ENCODE measurements around the gene LRRK1.

Gene LRRK1

DNA sequence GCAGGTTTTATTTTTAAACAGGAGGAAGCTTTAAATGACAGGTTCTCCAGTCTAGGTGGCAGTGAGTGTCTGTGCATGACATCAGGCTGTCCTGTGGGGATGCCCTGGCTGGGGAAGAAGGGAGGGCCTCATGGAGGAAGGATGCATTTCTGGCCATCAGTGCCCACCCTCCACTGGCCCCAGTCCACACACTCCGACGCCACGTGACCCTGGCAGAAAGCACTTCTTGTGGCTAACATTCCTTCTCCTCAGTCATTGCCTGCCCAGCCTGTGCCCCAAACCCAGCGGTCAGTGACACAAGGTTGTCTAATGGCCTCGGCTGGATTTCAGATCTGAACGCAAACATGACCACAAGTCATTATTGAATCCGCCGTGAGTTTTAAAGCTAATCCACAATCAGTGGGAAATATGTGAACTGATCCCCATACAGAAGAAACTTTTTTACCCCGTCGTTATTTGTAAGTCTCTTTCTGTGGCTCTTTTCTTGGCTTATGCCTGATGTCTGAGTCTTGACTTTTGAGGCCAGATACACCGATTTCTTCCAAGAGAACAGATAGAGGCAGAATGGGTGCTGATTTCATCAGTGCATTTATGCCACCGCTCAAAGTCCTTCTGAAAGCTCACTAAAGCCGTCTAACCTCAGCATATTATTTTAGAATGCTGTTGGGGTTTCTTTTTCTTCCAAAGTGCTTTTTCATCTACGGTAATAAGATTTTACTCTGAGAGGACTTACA lies 17.3 kb upstream of the LRRK1 start:
- no peaks in the 10 kb centered on the region for H3K27me3 ChIP-seq (ENCODE audit: insufficient read depth, low read depth, severe bottlenecking)
- H3K9me3 ChIP-seq (ENCODE audit: severe bottlenecking) = no peaks in the 10 kb centered on the region
- H3K27ac ChIP-seq = no peak overlapping the region
- TF ChIP-seq, protein P1, sequence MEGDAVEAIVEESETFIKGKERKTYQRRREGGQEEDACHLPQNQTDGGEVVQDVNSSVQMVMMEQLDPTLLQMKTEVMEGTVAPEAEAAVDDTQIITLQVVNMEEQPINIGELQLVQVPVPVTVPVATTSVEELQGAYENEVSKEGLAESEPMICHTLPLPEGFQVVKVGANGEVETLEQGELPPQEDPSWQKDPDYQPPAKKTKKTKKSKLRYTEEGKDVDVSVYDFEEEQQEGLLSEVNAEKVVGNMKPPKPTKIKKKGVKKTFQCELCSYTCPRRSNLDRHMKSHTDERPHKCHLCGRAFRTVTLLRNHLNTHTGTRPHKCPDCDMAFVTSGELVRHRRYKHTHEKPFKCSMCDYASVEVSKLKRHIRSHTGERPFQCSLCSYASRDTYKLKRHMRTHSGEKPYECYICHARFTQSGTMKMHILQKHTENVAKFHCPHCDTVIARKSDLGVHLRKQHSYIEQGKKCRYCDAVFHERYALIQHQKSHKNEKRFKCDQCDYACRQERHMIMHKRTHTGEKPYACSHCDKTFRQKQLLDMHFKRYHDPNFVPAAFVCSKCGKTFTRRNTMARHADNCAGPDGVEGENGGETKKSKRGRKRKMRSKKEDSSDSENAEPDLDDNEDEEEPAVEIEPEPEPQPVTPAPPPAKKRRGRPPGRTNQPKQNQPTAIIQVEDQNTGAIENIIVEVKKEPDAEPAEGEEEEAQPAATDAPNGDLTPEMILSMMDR (IDR thresholded peaks at IDR 0.05; ENCODE audit: low read depth, low read length) = no peak
- no peak overlapping the region for H3K4me3 ChIP-seq (ENCODE audit: low read depth, low read length)
- H3K36me3 ChIP-seq = no peaks in the 10 kb centered on the region
- no peak for DNase-seq

DNA sequence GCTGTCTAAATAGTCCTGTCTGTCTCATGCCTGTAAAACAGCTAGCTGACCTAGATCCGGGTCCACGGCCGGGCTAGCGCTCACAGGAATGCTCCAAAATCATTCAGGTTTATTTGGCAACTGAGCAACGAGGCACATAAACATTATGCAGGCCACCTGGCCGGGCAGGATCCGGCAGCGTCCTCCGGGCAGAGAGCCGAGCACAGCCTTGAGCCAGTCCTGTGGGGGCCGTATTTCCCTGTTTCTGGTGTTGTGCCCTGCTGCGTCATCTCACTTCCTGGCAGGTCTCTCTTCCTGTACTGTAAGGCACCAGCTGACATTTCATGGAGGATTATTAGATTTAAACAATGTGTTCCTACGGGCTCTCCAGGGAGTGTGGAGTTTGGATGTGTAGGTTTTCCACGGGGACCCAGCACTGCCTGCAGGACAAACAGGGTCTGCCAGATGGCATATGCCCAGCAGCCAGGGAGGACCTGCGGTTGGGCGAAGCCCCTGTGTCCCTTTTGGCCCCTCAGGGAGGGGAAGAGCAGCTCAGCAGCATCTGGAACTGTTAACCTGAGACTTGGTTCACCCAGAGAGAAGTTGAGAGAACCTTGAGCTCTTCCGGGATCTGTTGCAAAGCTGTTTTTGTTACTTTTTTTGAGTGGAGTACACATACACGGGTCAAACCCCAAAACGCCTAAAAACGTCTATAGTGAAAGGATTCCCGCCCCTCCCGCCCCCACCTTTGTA lies 16.6 kb upstream of the LRRK1 start:
- no peaks in the 10 kb centered on the region for H3K36me3 ChIP-seq
- H3K9me3 ChIP-seq (ENCODE audit: severe bottlenecking) = no peaks in the 10 kb centered on the region
- H3K27me3 ChIP-seq (ENCODE audit: insufficient read depth, low read depth, severe bottlenecking) = no peaks in the 10 kb centered on the region
- no peak overlapping the region for H3K27ac ChIP-seq
- no peak overlapping the region for H3K4me3 ChIP-seq (ENCODE audit: low read depth, low read length)
- TF ChIP-seq, protein P1 (IDR thresholded peaks at IDR 0.05; ENCODE audit: low read depth, low read length) = no peak
- no peak for DNase-seq

DNA sequence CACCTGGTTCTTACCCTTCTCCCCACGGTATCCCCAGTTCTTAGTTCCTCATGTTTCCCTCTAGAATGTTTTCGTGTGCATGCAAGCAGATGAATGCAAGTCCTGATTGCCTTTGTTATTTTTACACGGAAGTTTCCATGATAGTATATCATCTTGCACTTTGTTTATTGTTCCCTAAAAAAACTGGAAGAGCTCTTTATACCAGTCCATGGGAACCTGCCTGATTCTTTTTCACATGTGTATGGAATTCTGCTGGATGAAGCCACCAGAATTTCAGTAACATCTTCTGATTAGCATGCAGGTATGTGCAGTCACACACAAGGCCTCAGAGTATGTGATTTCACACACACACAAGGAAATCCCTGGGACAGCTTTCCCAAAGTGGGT lies 16.0 kb upstream of the LRRK1 start:
- Histone ChIP-seq H3K36me3 (no peaks in the 10 kb centered on the region), H3K27me3 (ENCODE audit: insufficient read depth, low read depth, severe bottlenecking) (no peaks in the 10 kb centered on the region), H3K27ac (no peak overlapping the region), H3K4me3 (ENCODE audit: low read depth, low read length) (no peak overlapping the region), H3K9me3 (ENCODE audit: severe bottlenecking) (no peaks in the 10 kb centered on the region)
- TF ChIP-seq, protein P1 (IDR thresholded peaks at IDR 0.05; ENCODE audit: low read depth, low read length) = no peak
- no peak for DNase-seq

DNA sequence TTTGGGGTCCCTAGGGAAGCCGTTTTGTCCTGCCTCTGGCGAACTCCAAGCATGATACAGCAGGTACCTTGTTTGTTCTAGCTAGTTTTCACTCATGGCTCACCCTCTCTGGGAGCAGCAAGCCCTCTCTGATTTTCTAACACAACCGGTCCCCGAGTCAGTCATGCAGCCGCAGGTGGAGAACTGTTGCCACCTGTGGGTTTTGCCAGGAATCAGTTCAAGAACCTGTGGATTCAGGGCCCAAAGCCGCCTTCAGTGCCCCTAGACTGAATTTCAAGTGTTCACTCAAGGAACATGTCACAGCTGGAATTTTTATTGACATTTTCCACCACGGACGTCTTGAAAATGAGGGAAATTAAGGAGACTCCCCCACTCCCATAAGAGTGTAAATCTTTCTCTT lies 13.3 kb upstream of the LRRK1 start:
- H3K36me3 ChIP-seq = no peaks in the 10 kb centered on the region
- H3K9me3 ChIP-seq (ENCODE audit: severe bottlenecking) = no peaks in the 10 kb centered on the region
- no peaks in the 10 kb centered on the region for H3K27me3 ChIP-seq (ENCODE audit: insufficient read depth, low read depth, severe bottlenecking)
- no peak overlapping the region for H3K27ac ChIP-seq
- no peak overlapping the region for H3K4me3 ChIP-seq (ENCODE audit: low read depth, low read length)
- TF ChIP-seq, protein P1 (IDR thresholded peaks at IDR 0.05; ENCODE audit: low read depth, low read length) = no peak
- no peak for DNase-seq

DNA sequence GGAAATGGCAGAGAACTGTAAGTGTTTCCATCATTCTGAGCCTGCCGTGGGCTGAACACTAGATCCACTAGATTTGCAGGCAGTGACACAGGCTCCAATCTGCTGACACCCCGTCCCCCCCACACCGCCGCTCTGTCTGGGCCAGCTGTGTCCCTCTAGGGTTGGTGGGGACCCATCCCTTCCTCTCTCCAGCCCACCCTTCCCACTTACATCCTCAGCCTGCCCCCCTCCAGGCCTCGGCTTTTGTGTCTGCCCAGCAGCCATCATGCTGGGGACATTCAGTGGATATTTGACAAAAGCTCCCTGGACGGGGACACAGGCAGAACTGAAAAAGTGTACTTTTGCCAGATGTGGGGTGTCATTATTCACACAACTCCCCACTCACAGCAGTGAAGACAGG lies 10.7 kb upstream of the LRRK1 start:
- DNase-seq = no peak

More for the DNA sequence above, 10.7 kb upstream of the LRRK1 start:
- H3K9me3 ChIP-seq (ENCODE audit: severe bottlenecking) = peaks cover 1% of the 10 kb centered on the region
- no peaks in the 10 kb centered on the region for H3K27me3 ChIP-seq (ENCODE audit: insufficient read depth, low read depth, severe bottlenecking)
- H3K27ac ChIP-seq = no peak overlapping the region
- no peak overlapping the region for H3K4me3 ChIP-seq (ENCODE audit: low read depth, low read length)
- H3K36me3 ChIP-seq = no peaks in the 10 kb centered on the region
- TF ChIP-seq, protein P1 (IDR thresholded peaks at IDR 0.05; ENCODE audit: low read depth, low read length) = no peak
